NOMO-1 treated with dmso at 0.1 percent for 144 hours (cell line): ENCODE results near the gene VPS13A.
"Not testable (repeated sequence)": the region's sequence is repeated elsewhere in the genome, so short reads cannot be mapped to it uniquely, and the experiment has no call there.

Experiments
- DNase-seq: peaks from one replicate; lab custom pipeline; 2025; ENCODE audit not compliant: unreplicated experiment; lab: John Stamatoyannopoulos, UW

VPS13A gene

DNA sequence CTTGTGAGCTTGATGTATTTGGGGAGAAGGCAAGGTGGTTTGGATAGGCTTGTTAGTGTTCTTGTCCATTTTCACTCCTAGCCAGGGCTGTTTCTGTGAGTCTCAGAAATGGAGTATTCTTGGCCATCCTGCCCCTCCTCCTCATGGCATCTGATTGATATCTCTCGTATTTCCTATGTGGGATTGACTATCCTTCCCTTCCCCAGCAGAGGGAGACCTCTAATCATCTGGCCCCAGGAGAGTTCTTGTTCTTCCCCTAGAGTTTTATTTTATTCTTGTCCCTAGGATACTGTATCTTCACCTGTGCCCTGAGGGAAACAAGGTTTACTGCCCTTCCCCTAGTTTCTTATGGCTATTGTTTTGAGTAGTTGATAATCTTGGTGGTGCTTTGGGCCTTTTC lies 114.4 kb downstream of the VPS13A start:
- DNase-seq = no peak

DNA sequence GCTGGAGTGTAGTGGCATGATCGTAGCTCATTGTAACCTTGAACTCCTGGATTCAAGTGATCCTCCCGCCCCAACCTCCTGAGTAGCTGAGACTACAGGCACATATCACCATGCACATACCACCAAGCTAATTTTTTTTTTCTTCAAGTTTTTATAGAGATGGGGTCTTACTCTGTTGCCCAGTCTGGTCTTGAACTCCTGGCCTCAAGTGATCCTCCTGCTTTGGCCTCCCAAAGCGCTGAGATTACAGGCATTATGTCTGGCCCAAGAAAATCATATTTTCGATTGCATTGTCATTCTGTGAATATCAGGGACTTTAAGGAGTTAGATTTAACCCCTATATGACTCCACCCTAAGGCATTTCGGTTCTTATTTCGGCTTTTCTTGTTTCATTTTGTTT lies 116.6 kb downstream of the VPS13A start:
- no peak for DNase-seq

DNA sequence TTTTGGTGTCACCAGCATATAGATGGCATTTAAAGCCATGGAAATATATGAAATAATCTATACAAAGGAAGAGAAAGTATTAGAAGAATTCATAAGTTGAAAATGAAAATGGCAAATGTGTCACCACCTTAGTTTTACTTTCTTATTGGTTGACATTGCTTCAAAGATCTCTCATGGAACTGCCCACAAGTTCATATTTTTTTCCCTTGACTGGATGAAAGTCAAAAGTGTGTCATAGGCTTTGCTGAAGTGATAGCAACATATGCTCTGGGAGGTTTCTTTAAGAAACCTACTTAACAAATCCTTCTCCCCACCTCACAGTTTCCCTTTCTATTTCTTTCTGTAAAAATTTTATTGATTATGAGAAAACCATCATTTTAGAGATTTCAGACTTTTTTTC lies 127.2 kb downstream of the VPS13A start:
- no peak for DNase-seq

DNA sequence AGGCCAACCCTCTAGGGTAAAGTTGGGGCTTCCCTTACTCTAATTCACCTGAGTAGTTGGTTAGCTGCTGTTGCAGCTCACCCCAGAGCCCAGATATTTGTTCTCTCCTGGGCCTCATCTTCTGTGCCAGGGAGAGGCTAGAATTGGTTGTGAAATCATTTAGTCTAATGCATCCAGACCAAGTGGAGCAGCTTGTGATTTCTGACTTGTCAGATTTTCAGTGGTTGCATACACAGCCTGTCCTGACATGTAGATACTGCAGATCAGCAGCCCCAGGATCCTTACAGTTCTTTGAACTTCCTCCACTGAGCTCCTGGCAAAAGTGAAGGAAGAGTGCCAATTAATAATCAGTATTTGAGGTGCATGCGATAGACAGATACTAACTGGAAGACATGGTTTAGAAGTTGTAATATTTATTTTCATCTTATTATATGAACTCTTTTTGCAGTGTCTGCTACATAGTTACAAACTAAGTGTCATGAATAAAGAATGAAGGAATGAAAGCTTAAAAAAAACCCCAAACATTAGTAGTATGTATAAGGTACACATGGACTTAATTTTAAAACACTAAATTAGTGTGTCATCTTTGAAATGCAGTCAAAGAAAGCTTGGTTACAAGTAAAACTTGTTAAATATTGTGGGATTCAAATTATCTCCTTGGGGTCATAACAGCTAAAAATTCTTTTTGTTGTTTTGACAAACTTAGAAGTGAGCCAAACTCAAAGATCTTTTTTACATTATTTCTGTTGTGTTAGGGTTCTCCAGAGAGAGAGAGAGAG lies 128.5 kb downstream of the VPS13A start:
- no peak for DNase-seq

DNA sequence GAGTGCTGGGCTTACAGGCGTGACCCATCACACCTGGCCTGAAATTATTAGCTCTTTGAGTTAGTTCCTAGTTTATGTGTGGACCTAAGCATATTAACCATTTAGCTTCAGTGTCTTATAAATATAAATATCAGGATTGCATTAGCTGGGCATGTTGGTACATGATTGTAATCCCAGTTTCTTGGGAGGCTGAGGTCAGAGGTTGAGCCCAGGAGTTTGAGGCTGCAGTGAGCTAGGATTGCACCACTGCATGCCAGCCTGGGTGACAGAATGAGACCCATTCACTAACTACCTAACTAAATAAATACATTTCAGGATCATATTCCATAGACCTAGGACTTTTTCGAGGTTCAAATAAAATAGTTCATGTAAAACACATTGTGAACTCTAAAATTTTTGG lies 129.8 kb downstream of the VPS13A start:
- DNase-seq = no peak

DNA sequence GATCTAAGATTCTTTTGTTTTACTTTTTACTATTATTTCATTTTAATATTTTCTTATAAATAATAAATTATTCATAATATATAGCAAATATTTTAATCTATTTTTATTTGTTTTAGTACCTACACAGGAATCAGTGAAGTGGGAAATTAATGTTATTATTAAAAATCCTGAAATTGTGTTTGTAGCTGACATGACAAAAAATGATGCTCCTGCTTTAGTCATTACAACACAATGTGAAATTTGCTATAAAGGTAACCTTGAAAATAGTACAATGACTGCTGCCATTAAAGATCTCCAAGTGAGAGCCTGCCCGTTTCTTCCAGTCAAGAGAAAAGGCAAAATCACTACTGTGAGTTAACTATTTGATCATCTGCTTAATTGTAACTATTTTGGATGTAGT lies 138.7 kb downstream of the VPS13A start:
- no peak for DNase-seq

DNA sequence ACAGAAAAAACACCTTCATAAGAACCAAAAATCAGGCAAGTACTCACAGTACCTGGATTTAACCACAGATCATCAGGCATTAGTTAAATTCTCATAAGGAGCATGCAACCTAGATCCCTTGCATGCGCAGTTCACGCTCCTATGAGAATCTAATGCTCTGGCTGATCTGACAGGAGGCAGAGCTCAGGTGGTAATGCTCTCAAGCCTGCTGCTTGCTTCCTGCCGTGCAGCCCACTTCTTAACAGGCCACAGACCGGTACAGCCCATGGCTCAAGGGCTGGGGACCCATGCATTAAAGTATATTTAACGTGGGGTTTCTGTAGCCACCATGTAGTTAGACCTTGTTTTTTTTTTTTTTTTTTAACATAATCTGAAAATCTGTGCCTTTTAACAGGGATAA lies 147.7 kb downstream of the VPS13A start:
- no peak for DNase-seq

DNA sequence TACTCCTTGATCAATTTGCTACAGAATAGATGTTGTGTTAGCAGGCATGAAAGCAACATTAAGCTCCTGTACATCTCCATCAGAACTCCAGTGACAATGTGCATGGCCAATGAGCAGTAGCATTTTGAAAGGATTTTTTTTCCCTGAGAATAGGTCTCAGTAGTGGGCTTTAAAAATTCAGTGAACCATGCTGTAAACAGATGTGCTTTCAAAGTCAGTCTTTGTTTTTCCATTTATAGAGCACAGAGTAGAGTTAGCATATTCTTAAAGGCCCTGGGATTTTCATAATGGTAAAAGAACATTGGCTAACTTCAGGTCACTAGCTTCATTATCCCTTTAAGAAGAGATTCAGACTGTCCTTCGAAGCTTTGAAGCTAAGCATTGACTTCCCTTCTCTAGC lies 150.8 kb downstream of the VPS13A start:
- DNase-seq = no peak

DNA sequence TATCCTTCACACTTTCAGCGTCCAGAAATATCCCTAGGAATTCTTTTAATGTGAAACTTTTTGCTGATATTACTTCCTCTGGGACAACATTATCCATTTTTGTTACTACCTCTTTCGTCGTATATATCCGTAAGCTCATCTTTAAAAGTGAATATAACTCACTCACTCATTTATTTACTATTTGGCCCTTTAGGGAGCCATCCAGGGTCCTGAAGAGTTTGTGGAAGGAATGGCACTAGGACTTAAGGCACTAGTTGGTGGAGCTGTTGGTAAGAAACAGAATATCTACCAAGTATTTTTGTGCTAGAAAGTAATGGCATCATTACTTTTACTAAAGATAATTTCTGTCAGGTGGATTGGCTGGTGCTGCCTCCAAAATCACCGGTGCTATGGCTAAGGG lies 192.7 kb downstream of the VPS13A start:
- no peak for DNase-seq

DNA sequence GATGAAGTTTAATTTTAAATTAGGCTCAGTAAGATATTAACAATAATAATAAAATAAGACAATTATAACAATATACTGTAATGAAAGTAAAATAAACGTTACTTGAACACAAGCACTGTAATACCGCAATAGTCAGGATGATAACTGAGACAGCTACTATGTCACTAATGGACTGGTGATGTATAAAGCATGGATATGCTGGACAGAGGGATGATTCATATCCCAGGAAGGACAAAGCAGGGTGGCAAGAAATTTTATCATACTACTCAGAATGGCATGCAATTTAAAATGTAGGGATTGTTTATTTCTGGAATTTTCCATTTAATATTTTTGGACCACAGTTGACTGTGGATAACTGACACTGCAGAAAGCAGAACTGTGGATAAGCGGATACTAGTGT lies 196.9 kb downstream of the VPS13A start:
- DNase-seq = no peak

DNA sequence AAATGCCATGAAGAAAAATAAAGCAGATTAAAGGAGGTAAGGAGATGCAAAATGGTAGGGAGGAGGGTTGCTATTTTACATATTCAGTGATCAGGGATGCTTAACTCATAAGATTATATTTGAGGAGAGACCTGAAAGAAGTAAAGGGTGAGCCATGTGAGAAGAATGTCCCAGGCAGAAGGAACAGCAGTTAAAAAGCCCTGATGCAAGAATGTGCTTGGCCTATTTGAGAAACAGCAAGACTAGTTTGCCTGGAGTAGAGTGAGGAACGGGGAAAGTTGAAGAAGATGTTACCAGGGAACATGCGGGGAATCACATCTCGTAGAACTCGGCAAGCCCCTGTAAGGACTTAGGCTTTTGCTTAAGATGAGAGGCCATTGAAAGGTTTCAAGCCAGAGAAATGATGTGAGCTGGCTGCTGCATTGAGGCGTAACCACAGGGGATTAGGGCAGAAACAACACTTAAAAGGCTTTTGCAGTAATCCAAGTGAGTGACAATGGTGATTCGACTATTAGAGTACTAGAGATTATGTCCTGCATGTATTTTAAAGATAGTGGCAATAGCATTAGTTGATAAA lies 198.7 kb downstream of the VPS13A start:
- DNase-seq = no peak

DNA sequence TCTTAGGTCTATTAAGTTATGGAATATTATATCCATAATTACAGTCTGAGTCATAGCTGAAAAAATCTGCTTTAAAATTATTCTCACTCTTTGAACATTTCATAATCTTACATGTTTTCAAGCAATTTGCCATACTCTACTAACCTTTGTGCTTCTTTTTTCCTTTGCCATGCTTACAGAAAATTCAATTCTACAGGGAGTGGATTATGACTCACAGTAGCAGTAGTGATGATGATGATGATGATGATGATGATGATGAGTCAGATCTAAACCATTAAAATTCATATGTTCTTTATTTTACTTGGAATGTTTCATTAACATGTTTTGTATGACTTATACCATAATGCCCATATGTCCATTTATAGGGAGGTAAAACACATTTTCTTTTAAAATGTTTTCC lies 207.1 kb downstream of the VPS13A start:
- DNase-seq = no peak

DNA sequence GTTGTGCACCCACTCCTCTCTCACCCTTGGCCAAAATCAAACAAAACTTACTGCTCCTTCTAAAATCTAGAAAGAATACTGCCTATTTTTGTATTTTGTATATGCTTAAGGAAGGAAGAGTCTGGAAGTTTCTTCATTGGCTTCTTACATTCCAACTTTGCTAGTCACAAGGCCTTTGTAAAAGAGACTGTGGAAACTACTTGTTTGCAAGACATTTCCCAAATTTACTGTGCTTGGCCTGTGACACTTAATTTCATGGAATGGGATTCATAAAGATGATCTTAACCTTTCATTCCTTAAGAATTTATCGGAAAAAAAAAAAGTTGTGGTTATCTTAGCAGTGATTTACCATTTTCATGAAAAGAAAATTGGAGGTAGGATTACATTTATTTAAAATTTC lies 208.9 kb downstream of the VPS13A start:
- DNase-seq = no peak

DNA sequence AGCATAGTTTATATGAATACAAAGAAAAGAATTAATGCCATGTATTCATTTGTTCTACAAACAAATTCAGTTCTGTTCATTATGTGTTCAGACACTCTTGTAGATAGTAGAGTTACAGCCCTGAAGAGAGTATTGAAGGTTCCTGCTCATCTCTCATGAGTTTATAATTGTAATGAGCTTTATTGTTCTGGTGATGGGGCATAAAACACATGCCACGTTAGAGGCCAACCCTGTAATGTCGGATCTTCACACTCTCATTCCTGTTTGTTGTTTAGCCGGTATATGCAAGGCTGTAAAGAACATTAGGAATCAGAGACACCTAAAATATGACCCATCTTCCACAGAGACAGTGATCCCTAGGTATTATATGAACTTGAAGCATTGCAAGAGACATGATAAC lies 214.5 kb downstream of the VPS13A start:
- no peak for DNase-seq

DNA sequence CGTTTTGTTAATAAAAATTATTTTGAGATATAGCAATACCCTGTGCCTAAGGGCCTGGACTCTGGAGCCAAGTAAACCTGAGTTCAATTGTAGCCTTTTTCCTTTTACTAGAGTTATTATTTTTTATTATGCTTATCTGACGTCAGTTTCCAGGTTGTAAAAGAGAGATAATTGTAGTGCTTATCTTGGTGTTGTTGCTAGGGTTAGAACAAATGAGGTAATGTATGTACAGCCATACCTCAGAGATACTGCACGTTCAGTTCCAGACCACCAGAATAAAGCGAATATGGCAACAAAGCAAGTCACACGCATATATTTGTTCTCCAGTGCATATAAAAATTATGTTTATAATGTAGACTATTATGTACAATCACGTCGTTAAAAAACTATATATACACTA lies 215.0 kb downstream of the VPS13A start:
- no peak for DNase-seq

DNA sequence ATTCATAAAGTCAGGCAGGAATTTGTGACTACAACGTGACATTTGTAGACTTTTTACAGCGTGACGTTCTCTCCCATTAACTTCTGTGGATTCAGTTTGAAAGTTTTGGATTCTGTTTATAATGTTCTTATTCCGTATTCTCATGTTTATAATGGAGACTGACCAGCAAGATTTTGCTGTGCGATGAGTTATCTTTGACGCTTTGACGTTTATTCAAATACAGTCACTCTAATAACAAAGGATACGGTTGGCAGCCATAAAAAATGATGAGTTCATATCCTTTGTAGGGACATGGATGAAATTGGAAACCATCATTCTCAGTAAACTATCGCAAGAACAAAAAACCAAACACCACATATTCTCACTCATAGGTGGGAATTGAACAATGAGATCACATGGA lies 221.2 kb downstream of the VPS13A start:
- not testable (repeated sequence) for DNase-seq

DNA sequence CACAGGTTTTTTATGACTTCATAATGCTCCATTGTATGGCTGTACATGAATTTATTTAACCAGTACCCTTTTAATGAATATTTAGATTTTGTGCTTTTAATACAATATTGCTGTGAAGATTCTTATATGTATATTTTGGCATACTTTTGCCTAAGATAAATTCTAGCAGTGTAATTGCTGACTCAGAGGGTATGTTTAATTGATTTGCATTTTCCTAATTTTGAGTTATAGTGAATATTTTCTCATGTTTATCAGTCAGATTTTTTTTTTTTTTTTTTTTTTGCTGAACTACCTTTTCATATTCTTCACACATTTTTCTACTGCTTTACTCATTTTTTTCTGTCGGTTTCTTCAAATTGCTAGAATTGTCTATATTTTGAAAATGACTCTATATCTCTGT lies 222.6 kb downstream of the VPS13A start:
- DNase-seq = no peak

DNA sequence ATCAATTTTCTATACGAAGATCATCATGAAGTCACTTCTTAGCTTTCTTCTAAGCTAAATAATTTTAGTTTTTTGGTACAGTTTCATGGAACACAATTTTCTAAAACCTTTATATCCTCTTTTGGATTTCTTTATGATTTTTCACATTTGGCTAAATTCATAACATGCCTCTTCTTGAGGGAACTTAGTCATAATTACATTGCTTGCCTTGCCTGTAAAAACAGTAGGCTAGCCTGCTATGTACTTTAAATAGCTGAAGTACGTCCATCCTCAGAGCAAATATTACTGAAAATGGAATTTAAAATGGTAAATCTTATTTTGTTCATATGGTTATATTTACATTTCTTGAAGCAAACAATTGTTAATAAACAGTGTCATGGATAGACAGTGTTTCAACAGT lies 225.0 kb downstream of the VPS13A start:
- DNase-seq = no peak

DNA sequence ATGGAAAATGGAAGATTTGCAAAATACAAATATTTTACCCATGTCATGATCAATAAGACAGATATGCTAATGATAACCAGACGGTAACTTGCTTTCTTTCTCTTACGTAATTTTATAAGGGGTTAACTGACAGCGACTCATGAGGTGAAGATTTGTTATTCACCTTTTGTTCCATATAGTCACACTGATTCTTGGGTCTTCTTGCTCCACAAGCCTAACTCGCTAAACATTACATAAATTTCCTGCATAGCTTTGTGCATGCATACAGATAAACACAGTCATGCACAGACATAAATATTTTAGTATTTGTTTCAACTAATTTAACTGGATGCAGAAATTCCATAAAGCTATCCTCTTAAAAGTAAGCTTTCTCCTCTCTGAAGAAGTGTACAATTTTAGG lies 225.9 kb downstream of the VPS13A start:
- no peak for DNase-seq

DNA sequence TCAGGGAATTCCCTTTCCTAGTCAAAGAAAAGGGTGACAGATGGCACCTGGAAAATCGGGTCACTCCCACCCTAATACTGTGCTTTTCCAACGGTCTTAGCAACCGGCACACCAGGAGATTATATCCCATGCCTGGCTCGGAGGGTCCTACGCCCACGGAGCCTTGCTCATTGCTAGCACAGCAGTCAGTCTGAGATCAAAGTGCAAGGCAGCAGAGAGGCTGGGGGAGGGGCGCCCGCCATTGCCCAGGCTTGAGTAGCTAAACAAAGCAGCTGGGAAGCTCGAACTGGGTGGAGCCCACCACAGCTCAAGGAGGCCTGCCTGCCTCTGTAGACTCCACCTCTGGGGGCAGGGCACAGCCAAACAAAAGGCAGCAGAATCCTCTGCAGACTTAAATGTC lies 231.2 kb downstream of the VPS13A start:
- DNase-seq = not testable (repeated sequence)

DNA sequence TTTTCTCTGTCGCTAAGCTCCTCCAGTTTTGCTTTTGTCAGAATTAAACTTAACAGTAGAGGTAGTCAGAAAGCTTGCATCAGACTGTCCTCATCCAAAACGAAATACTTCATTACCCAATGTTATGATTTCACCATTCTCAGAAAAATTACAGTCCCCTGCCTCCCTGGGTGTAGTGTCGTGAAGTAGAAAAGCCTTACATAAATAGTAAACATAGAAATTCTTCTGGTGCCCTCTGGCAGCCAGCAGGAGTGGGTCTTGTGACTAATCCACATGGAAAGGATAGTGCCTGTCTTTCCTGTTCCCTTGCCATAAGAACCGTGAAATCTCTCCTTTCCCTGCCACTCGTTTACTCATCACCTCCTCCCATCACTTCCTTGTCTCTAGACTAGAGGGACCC lies 240.2 kb downstream of the VPS13A start:
- DNase-seq = no peak

DNA sequence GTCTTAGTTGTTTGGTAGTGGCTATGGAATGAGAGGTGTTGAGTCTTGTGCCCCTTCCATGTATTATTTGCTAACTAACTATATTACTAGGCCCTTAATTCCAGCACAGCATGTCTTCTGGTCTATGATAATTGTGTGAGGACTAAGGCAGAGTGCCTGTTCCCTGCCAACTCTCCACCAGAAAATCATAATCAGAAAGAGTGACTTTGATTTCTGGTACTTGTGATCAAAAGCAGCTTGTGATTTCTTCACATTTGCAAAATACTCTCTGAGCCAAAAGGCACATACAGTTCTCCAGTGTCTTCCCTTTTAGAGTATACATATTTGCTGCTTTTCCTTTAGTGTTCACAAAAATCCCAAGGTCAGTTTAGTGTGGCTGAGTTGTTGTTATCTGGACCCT lies 240.9 kb downstream of the VPS13A start:
- DNase-seq = no peak

DNA sequence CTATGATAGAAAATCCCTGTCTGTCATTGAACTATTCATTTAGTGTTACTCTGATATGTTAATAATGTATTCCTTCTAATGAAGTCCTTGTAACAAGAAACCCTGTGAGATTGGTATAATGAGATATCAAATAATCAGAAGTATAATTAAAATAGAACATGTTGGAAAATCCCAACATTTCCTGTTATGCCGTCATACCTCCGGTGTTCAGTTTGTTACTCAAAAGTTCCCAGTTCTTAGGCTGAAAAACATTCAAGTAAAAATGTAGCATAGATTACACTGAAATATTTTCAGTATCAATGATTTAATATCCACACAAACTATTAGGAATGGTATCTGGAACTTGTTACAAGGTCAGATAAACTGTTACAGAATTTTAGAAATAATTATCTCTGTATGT lies 243.3 kb downstream of the VPS13A start:
- DNase-seq = no peak
